GM19240 (cell line): Measurements from ENCODE around the gene RPS6KL1.

Source experiments
- DNase-seq: peaks from one replicate; pipeline ENCODE4 v3.0.0; 2011; ENCODE audit warnings: low spot score; ENCODE audit not compliant: insufficient read length

Gene RPS6KL1

GRCh38 chr14:74859757-74860552 is 63.1 kb downstream of the RPS6KL1 start:
- DNase-seq: no peak

DNA sequence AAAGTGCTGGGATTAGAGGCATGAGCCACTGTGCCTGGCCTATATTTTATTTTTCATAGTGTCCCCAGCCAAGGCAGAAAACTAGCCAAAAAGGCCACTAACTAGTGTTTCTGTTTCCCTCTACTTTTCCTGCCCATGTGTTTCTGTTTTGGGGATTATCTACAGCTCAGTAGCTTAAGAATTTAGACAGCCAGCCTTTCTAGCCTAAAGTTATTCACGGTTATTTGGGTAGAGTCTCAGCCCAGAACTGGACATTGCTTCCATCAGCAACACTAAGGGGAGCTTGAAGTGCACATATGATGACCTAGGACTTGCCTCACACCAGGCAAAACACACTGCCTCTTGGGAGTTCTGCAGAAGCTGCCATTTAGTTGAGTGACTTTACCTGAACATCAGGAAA is 65.0 kb downstream of the RPS6KL1 start:
- no peak for DNase-seq

GRCh38 chr14:74856366-74856765 is 66.7 kb downstream of the RPS6KL1 start:
- no peak for DNase-seq

- no peak for DNase-seq
Observed at GRCh38 chr14:74855945-74856344, 67.1 kb downstream of the RPS6KL1 start.

DNA sequence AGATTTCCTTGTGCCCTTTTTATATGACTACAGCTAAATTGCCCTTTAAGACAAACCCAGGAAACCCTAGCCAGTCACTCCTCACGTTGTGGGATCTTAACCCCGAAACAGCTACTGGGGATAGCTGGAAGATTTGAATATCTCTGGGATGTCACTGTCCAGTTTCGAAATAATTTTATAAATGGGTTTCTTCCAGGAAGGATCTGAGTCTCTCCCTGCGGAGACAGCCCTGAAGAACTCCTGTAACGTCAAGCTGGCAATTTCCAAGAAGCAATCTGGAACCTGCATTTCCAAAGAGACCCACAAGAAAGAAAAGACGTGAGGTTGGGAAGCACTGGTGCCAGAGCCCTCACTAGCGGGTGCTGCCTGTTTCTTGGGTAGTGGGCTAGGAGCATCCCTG is 68.0 kb downstream of the RPS6KL1 start:
- no peak for DNase-seq
